Measurements from ENCODE around the gene GALE. TPM values are rescaled to one million over a fixed set of nuclear protein-coding genes. Genes with fewer than 3 reads are reported as not detected.

GALE gene
- polyA plus RNA-seq, 3 donors = 17.6 to 21.9 (median 18.0) TPM

DNA sequence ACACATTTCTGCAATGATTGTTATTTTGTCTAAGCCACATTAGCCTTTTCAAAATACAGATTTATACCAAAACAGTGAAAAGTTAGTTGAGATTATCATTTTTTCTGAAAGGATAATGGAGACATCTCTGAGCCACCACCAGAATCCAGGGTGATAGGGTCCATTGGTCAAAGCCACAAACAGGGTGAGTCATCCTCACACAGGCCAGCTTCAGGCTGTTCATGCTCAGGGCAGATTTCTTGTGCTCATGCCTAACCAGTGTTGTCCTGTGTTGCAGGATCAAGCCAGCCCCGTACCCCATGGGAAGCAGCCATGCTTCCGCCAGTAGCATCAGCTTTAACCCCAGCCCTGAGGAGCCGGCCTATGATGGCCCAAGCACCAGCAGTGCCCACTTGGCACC, 43.9 kb downstream of the GALE start:
- no peak overlapping the region for H3K9ac ChIP-seq (ENCODE audit: insufficient read depth, low read length, poor library complexity, severe bottlenecking)

DNA sequence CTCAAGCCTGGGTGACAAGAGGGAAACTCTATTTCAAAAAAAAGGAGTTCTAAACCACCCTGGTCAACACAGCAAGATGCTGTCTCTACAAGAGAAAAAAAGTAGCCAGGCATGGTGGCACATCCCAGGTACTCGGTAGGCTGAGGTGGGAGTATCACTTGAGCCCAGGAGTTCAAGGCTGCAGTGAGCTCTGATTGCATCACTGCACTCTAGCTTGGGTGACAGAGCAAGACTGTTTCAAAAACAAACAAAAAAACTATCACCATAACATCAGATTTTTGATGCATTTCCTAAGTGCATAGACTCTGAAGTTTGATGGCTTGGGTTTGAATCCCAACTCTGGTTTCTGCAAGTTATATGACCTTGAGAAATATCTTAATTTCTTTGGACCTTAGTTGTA, 47.6 kb downstream of the GALE start:
- Mint-ChIP-seq H3K36me3 (peaks cover 79 to 85% of the 10 kb centered on the region in 2 donors), H3K27ac (no peak overlapping the region), H3K27me3 (ENCODE audit: low read depth in 3 of 3) (peaks cover 0 to 2% (median 0%) of the 10 kb centered on the region in 3 donors), H3K4me3 (no peak overlapping the region), H3K9me3 (no peaks in the 10 kb centered on the region), H3K4me1 (peaks cover 4% of the 10 kb centered on the region)
- peaks cover 36% of the 10 kb centered on the region for H3K79me2 ChIP-seq (ENCODE audit: insufficient read depth, low read length)
- H3K27me3 ChIP-seq (ENCODE audit: control insufficient read depth in 2 of 2, insufficient read depth in 2 of 2, low read length in 2 of 2) = no peaks in the 10 kb centered on the region
- no peak for DNase-seq
- H3K4me2 ChIP-seq (replicated peaks; ENCODE audit: extremely low read depth, low read length, poor library complexity, severe bottlenecking) = no peak overlapping the region
- intact Hi-C loops (cut with micrococcal nuclease) = loop anchor here (5.0 to 10.0 kb wide), 2 partner anchors 61 to 198 kb away; partner anchors contain the start of genes ID3 (in 1 of the 2) and RPL11 (in 1 of the 2)
- no peaks in the 10 kb centered on the region for H3K4me1 ChIP-seq (ENCODE audit: control insufficient read depth in 1 of 2, insufficient read depth in 2 of 2, low read length in 2 of 2)
- H3K27ac ChIP-seq (ENCODE audit: low read depth in 1 of 2, low read length in 2 of 2) = no peak overlapping the region
- no peak overlapping the region for H3K4me3 ChIP-seq (replicated peaks in 1 of 3; ENCODE audit: low read depth in 2 of 3, low read length in 3 of 3)
- peaks cover 87 to 98% of the 10 kb centered on the region in 2 donors for H3K36me3 ChIP-seq (replicated peaks in 1 of 2; ENCODE audit: control insufficient read depth in 1 of 2, insufficient read depth in 2 of 2, low read length in 2 of 2)
- no CpG with 5 or more reads among the region's 1 CpG for WGBS (ENCODE audit: insufficient coverage)
- no peak for TF ChIP-seq CTCF (IDR thresholded peaks at IDR 0.05)
- H2AFZ ChIP-seq (ENCODE audit: insufficient read depth, low read depth, low read length, poor library complexity, severe bottlenecking) = no peak overlapping the region
- H3K9me3 ChIP-seq (replicated peaks in 1 of 2; ENCODE audit: control insufficient read depth in 1 of 2, insufficient read depth in 1 of 2, low read length in 2 of 2) = no peaks in the 10 kb centered on the region
- peaks cover 97% of the 10 kb centered on the region for H4K20me1 ChIP-seq (ENCODE audit: insufficient read depth, low read length)
- H3K9ac ChIP-seq (ENCODE audit: insufficient read depth, low read length, poor library complexity, severe bottlenecking) = no peak overlapping the region

More for the DNA sequence above, 43.9 kb downstream of the GALE start:
- H3K27me3 ChIP-seq (ENCODE audit: control insufficient read depth in 2 of 2, insufficient read depth in 2 of 2, low read length in 2 of 2) = no peaks in the 10 kb centered on the region
- H2AFZ ChIP-seq (ENCODE audit: insufficient read depth, low read depth, low read length, poor library complexity, severe bottlenecking) = no peak overlapping the region
- intact Hi-C loops (cut with micrococcal nuclease) = loop anchor here in 1 of 2 donors (10.0 kb wide), 1 partner anchor 202 kb away; the partner anchor contains the start of gene ID3
- Mint-ChIP-seq H3K27ac (no peak overlapping the region), H3K9me3 (no peaks in the 10 kb centered on the region), H3K27me3 (ENCODE audit: low read depth in 3 of 3) (peaks cover 0 to 2% (median 0%) of the 10 kb centered on the region in 3 donors), H3K36me3 (peaks cover 90 to 100% of the 10 kb centered on the region in 2 donors), H3K4me1 (no peaks in the 10 kb centered on the region), H3K4me3 (no peak overlapping the region)
- no peak overlapping the region for H3K4me2 ChIP-seq (replicated peaks; ENCODE audit: extremely low read depth, low read length, poor library complexity, severe bottlenecking)
- DNase-seq = no peak
- H3K79me2 ChIP-seq (ENCODE audit: insufficient read depth, low read length) = peaks cover 7% of the 10 kb centered on the region
- H3K27ac ChIP-seq (ENCODE audit: low read depth in 1 of 2, low read length in 2 of 2) = no peak overlapping the region
- 100% methylated on average over 3 of the region's 3 CpGs for WGBS (ENCODE audit: insufficient coverage)
- no peaks in the 10 kb centered on the region for H3K4me1 ChIP-seq (ENCODE audit: control insufficient read depth in 1 of 2, insufficient read depth in 2 of 2, low read length in 2 of 2)
- H3K9me3 ChIP-seq (replicated peaks in 1 of 2; ENCODE audit: control insufficient read depth in 1 of 2, insufficient read depth in 1 of 2, low read length in 2 of 2) = no peaks in the 10 kb centered on the region
- TF ChIP-seq CTCF (IDR thresholded peaks at IDR 0.05) = no peak
- H3K36me3 ChIP-seq (replicated peaks in 1 of 2; ENCODE audit: control insufficient read depth in 1 of 2, insufficient read depth in 2 of 2, low read length in 2 of 2) = peaks cover 98% of the 10 kb centered on the region in 2 donors
- H4K20me1 ChIP-seq (ENCODE audit: insufficient read depth, low read length) = peaks cover 95% of the 10 kb centered on the region
- no peak overlapping the region for H3K4me3 ChIP-seq (replicated peaks in 1 of 3; ENCODE audit: low read depth in 2 of 3, low read length in 3 of 3)
